Effector memory CD4-positive, alpha-beta T cell (primary cell): ENCODE results near the gene COPS9.

ENCODE experiments used
- DNase-seq, 3 donors: peaks; one replicate each; pipeline ENCODE4 v3.0.0-alpha.2; 2020
- H3K27ac ChIP-seq: 2 replicates; pipeline ENCODE4 v1.7.0; 2013; ENCODE audit warnings: mild to moderate bottlenecking, low read length, moderate library complexity; ENCODE audit not compliant: insufficient read depth, poor library complexity, severe bottlenecking
- H3K27me3 ChIP-seq: replicated peaks from 2 replicates; pipeline ENCODE4 v1.7.0; 2013; ENCODE audit warnings: mild to moderate bottlenecking, low read length; ENCODE audit not compliant: insufficient read depth, control insufficient read depth, poor library complexity, severe bottlenecking
- H3K36me3 ChIP-seq: 2 replicates; pipeline ENCODE4 v1.7.0; 2013; ENCODE audit warnings: mild to moderate bottlenecking, low read length, moderate library complexity; ENCODE audit not compliant: control insufficient read depth, insufficient read depth
- H3K4me1 ChIP-seq: 2 replicates; pipeline ENCODE4 v1.7.0; 2013; ENCODE audit warnings: low read length, mild to moderate bottlenecking; ENCODE audit not compliant: control insufficient read depth, insufficient read depth, poor library complexity, severe bottlenecking
- H3K4me3 ChIP-seq: 2 replicates; pipeline ENCODE4 v1.7.0; 2013; ENCODE audit warnings: low read length, low read depth, mild to moderate bottlenecking; ENCODE audit not compliant: insufficient read depth, poor library complexity, severe bottlenecking
- H3K9me3 ChIP-seq: 2 replicates; pipeline ENCODE4 v1.7.0; 2013; ENCODE audit warnings: mild to moderate bottlenecking, low read length, moderate library complexity; ENCODE audit not compliant: control insufficient read depth

Gene COPS9

DNA sequence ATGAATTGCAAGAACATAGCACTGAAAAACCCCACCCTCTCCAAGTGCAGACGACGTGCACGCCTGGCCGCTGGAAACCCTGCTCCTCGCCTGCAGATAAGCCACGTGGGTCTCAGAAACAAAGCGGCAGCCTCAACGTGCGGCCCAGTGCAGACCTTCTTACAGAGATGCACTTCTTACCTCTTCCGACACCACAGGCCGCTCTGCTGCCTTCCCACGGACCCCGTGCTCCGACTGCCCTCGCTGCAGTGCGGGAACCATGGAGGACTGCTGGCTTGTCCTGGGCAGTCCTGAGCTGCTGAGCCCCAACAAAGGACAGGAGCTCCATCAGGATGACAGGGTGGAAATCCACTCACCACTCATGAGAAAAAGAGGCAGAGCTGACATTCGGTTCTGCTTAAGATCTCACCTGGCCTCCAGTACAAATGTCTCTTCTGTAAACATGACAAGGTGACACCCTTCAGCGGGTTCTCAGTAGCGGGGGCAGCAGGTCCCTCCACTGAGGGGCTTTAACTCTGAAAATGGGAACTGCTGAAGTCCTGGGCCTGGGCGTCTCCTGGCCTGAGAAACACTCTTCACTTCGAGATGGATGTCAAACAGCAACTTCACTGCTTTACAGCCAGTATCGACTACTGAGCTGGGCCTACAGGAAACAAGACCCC, 6.2 kb downstream of the COPS9 start:
- no peak overlapping the region for H3K27ac ChIP-seq
- no peak overlapping the region for H3K4me3 ChIP-seq
- no peaks in the 10 kb centered on the region for H3K9me3 ChIP-seq
- H3K36me3 ChIP-seq, result peaks cover 63% of the 10 kb centered on the region
- DNase-seq, result no peak
- H3K27me3 ChIP-seq, result no peaks in the 10 kb centered on the region
- H3K4me1 ChIP-seq, result no peaks in the 10 kb centered on the region

DNA sequence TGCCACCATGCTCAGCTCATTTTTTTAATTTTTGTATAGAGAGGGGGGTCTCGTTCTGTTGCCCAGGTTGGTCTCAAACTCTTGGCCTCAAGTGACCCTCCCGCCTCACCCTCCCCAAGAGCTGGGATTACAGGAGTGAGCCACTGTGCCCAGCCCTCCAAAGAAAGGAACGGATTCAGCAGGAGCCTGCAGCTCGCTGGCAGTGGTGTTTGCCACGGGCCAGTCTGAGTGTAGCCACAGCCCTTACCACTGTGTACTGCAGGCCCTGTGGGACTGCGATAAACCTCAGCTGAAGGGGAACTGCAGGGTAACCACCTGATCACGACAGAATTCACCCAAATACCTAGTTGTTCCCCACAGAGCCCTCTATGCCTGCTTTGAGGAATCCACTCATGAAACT, 6.8 kb downstream of the COPS9 start:
- no peaks in the 10 kb centered on the region for H3K4me1 ChIP-seq
- no peaks in the 10 kb centered on the region for H3K27me3 ChIP-seq
- no peak for DNase-seq
- H3K9me3 ChIP-seq, result no peaks in the 10 kb centered on the region
- H3K27ac ChIP-seq, result no peak overlapping the region
- peaks cover 63% of the 10 kb centered on the region for H3K36me3 ChIP-seq
- H3K4me3 ChIP-seq, result no peak overlapping the region

DNA sequence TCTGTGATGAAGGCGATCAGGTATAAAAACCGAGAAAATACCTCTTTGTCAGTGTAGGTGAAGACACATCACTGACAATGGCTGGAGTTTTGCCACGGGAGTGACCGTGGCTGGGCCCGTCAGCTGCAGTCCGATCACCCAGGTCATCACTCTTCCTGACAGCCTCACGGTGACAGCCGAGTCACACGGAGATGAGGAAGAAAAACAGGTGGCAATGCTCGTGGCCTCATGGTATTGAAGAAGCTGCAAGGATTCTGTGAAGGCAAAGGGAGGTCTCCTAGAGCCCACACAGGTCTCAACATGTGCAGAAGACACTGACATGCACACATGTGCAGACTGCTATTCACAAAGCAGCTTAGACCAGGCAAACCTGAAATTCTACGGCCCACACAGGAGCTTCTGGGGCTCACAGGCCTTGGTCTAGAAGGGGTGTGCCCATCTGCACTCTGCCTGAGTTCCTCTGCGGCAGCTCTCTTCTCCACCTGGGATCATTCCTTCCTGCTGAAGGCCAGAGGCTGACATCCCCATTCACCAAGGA, 7.4 kb downstream of the COPS9 start:
- H3K4me1 ChIP-seq, result no peaks in the 10 kb centered on the region
- no peak overlapping the region for H3K4me3 ChIP-seq
- no peak for DNase-seq
- no peaks in the 10 kb centered on the region for H3K9me3 ChIP-seq
- H3K36me3 ChIP-seq, result peaks cover 62% of the 10 kb centered on the region
- H3K27ac ChIP-seq, result no peak overlapping the region
- H3K27me3 ChIP-seq, result no peaks in the 10 kb centered on the region

DNA sequence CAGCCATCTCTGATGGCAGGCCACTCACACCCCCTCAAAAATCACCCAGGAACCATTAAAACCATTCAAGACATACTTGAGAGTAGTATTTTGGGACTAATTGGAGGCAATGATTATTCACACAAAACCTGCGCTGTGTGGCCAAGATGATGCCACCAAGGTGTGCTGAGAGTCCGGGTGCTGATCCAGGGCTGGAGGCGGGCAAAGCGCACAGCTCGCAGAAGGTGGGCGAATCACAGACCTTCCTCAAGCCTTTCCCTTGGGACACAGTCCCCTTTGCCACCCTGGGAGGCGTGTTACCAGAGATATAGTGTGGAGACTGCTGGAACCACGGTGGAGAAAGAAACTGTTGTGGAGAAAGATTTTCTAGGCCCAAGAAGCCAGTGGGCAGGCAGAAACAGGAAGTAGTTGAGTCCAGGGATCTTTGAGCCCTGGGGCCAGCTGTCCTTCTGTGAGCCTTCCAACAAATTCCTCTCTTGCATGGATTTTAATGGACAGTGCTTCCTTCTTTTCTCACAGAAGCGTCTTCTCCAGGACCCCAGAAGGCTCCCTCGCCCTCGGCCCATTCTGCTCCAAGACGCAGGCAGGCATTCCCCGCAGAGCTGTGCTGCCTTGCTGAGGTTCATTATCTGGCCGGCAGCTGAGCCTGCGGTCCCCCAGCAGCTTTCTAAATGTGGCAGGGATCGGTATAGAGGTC, 8.0 kb downstream of the COPS9 start:
- Histone ChIP-seq H3K27ac (no peak overlapping the region), H3K27me3 (no peaks in the 10 kb centered on the region), H3K4me1 (no peaks in the 10 kb centered on the region), H3K36me3 (peaks cover 55% of the 10 kb centered on the region), H3K4me3 (no peak overlapping the region), H3K9me3 (no peaks in the 10 kb centered on the region)
- DNase-seq, result no peak

DNA sequence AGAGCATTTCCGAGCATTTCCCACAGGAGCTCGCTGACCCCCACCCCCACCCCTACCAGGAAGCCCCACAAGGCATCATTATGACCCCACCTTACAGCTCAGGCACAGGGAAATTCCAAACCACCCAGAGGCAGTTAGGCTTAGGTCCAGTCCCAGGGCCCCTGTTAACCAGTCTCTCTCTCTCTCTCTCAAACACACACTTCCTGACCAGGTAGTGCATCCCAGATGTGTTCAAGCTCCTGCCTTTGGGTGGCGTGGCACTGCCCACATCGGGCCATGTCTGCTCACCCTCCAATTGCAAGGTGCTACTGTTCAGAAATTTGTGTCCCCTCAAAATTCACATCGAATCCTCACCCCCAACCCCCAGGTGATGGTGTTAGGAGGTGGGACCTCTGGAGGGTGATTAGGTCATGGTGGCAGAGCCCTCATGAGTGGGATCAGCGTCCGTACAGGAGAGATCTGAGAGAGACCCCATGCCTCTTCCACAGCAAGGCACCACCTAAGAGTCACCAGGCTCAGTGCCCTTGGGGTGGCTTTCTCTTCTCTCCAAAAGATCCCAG, 8.8 kb downstream of the COPS9 start:
- no peak overlapping the region for H3K27ac ChIP-seq
- peaks cover 48% of the 10 kb centered on the region for H3K36me3 ChIP-seq
- H3K27me3 ChIP-seq, result no peaks in the 10 kb centered on the region
- no peaks in the 10 kb centered on the region for H3K4me1 ChIP-seq
- no peaks in the 10 kb centered on the region for H3K9me3 ChIP-seq
- no peak overlapping the region for H3K4me3 ChIP-seq
- DNase-seq, result no peak

DNA sequence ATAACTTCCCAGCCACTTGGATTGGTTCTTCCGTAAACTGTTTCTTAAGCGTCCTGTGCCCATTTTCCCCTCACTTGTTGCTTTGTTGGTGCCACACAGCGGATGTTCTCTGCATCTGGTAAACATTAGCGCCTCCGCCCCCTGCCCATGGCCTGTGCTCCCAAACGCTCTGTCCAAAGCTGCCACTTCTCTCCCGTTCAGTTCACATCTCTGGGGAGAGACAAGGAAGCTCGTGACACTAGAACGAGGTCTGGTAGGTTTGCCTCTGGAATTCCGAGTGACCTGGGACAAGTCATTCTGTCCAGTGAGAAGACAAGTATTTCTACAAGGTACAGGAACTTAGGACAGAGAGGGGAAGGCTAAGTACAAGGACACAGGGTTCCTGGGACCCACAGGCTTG, 9.4 kb downstream of the COPS9 start:
- no peaks in the 10 kb centered on the region for H3K9me3 ChIP-seq
- H3K27me3 ChIP-seq, result no peaks in the 10 kb centered on the region
- peaks cover 42% of the 10 kb centered on the region for H3K36me3 ChIP-seq
- H3K27ac ChIP-seq, result no peak overlapping the region
- no peak overlapping the region for H3K4me3 ChIP-seq
- no peaks in the 10 kb centered on the region for H3K4me1 ChIP-seq
- DNase-seq, result no peak

DNA sequence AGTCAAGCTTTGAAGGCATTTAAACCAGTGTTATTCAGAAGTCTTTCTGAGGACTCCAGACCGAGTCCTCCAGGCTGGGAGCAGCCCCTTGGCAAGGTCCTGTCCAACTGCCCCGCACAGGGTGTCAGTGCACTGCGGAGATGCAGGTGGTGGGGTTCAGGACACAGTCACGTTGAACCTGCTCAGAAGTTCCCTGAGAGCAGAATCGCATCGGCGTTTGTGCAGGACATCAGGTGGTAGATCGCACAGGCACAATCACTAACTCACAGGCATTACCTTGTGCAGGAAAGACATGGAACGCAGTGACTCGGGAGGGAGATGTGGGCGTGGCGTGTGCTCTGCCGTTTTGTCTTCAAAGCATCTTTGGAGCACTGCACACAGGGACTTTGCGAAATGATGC, 10.4 kb downstream of the COPS9 start:
- H3K36me3 ChIP-seq, result peaks cover 33% of the 10 kb centered on the region
- H3K4me3 ChIP-seq, result no peak overlapping the region
- H3K9me3 ChIP-seq, result no peaks in the 10 kb centered on the region
- no peaks in the 10 kb centered on the region for H3K27me3 ChIP-seq
- no peaks in the 10 kb centered on the region for H3K4me1 ChIP-seq
- no peak overlapping the region for H3K27ac ChIP-seq
- DNase-seq, result no peak

DNA sequence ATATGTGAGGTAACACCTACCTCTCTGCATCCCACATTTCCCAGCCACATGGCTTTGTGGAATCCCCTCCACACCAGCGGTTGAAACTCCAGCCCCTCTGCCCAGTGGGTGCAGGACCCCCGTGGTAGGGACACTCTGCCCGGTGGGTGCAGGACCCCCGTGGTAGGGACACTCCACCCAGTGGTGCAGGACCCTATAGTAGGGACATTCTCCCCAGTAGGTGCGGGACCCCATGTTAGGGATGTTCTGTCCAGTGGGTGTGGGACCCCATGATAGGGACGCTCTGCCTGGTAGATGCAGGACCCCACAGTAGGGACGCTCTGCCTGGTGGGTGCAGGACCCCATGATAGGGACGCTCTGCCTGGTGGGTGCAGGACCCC, 11.5 kb downstream of the COPS9 start:
- no peaks in the 10 kb centered on the region for H3K4me1 ChIP-seq

DNA sequence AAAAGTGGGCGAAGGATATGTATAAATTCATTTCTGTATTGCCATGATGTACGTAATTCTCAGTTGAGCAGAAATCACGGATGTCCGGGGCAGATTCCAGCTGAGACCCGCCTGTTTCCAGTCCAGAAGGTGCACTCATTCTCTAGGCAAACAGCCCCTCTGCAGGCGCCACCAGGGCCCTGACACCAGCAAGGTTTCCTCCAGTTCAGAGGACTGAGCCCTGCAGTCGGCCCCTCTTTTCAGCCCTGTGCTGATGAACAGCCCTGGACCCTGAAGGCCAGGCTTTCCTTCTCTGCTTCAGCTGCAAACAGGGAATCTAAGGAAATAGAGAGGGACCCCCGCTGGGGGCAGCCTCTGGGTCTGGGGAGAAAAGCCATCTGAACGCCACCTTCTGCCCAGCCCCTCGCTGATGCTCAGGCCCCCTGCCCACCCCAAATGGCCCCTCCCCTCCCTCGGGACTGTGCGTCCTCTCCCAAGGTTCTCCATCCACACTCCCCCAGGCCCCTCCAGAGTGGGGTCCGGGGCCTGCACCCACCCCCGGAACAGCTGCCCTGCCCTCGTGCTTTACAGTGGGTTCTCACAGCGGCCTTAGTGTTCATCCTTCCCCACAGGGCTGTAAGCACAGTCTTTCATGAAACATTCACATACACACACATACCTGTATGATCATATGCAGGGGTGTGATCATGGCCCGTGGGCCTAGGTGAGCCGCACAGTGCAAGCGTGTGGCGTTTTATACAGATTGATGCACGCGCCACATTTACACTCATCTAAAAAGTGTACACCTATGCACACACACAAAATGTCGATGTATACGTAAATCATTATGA, 12.1 kb downstream of the COPS9 start:
- H3K4me3 ChIP-seq, result no peak overlapping the region

More for the DNA sequence above, 11.5 kb downstream of the COPS9 start:
- H3K9me3 ChIP-seq, result no peaks in the 10 kb centered on the region
- peaks cover 22% of the 10 kb centered on the region for H3K36me3 ChIP-seq
- H3K27me3 ChIP-seq, result no peaks in the 10 kb centered on the region
- H3K27ac ChIP-seq, result no peak overlapping the region
- H3K4me3 ChIP-seq, result no peak overlapping the region
- DNase-seq, result no peak

More for the DNA sequence above, 12.1 kb downstream of the COPS9 start:
- Histone ChIP-seq H3K36me3 (peaks cover 16% of the 10 kb centered on the region), H3K27ac (no peak overlapping the region), H3K9me3 (no peaks in the 10 kb centered on the region), H3K27me3 (no peaks in the 10 kb centered on the region), H3K4me1 (no peaks in the 10 kb centered on the region)
- DNase-seq, result no peak
